H1 (cell line): Measurements from ENCODE around the gene TAS1R1. TPM values are rescaled to one million over a fixed set of nuclear protein-coding genes. Genes with fewer than 3 reads are reported as not detected.

Source experiments
- CTCF ChIA-PET: fragments of 300-600 bp; sonication (Branson Sonifier 250); formaldehyde crosslinking; loops from one replicate; lab custom pipeline; 2021; ENCODE audit not compliant: partially characterized antibody; lab: Charles Lee
- POLR2A ChIA-PET: fragments of 300-600 bp; sonication (Branson Sonifier 250); formaldehyde crosslinking; loops from one replicate; lab custom pipeline; 2021; ENCODE audit warnings: inconsistent platforms; ENCODE audit not compliant: partially characterized antibody; lab: Charles Lee
- DNase-seq, 2 experiments: peaks; one replicate each; pipeline versions ENCODE4 v3.0.0 to v3.0.0-alpha.2; 2010 to 2022; ENCODE audit warnings: low spot score in 2 of 2, low read depth in 1 of 2, mixed read lengths in 1 of 2
- FAIRE-seq: peaks from 2 replicates; lab custom pipeline; 2011; peaks lifted over from hg19 to GRCh38; lab: Jason Lieb, UNC
- H2AFZ ChIP-seq: 2 replicates; pipeline ENCODE4 v1.8.1; 2012; ENCODE audit warnings: low read length, inconsistent platforms
- H2AK5ac ChIP-seq: 2 replicates; pipeline ENCODE4 v1.6.1; 2013; ENCODE audit warnings: low read depth, low read length
- H2BK120ac ChIP-seq: replicated peaks from 2 replicates; pipeline ENCODE3; 2013; ENCODE audit warnings: low read depth, low read length, inconsistent platforms
- H2BK12ac ChIP-seq: 2 replicates; pipeline ENCODE4 v1.6.1; 2013; ENCODE audit warnings: low read depth, low read length
- H2BK15ac ChIP-seq: 2 replicates; pipeline ENCODE4 v1.6.1; 2013; ENCODE audit warnings: low read length
- H2BK20ac ChIP-seq: 2 replicates; pipeline ENCODE4 v1.6.1; 2013; ENCODE audit warnings: low read length
- H2BK5ac ChIP-seq: 2 replicates; pipeline ENCODE4 v1.6.1; 2013; ENCODE audit warnings: low read depth, low read length
- H3K14ac ChIP-seq: 2 replicates; pipeline ENCODE4 v1.6.1; 2013; ENCODE audit warnings: inconsistent platforms; ENCODE audit not compliant: insufficient read length
- H3K18ac ChIP-seq: 2 replicates; pipeline ENCODE4 v1.6.1; 2013; ENCODE audit warnings: low read length; ENCODE audit errors: extremely low read depth
- H3K23ac ChIP-seq: 2 replicates; pipeline ENCODE4 v1.6.1; 2013; ENCODE audit warnings: inconsistent platforms; ENCODE audit not compliant: insufficient read length
- H3K23me2 ChIP-seq: 2 replicates; pipeline ENCODE4 v1.6.1; 2013; ENCODE audit warnings: low read depth, low read length
- H3K27ac ChIP-seq: 2 replicates; pipeline ENCODE4 v1.6.1; 2011; ENCODE audit warnings: low read depth, low read length, inconsistent platforms
- H3K27me3 ChIP-seq, 4 experiments: replicated peaks in 1 of 4; 1 replicate in 1 of 4; 2 replicates in 3 of 4; pipeline versions ENCODE4 v1.6.1 to v1.8.1; 2011 to 2013; ENCODE audit warnings: low read length in 3 of 4, mild to moderate bottlenecking in 3 of 4, inconsistent platforms in 2 of 4, mixed read lengths in 2 of 4, moderate library complexity in 1 of 4; ENCODE audit not compliant: control insufficient read depth in 3 of 4, insufficient read depth in 3 of 4; ENCODE audit errors: extremely low read depth in 1 of 4
- H3K36me3 ChIP-seq, 4 experiments: 2 replicates each; pipeline versions ENCODE4 v1.6.1 to v1.8.1; 2011 to 2013; ENCODE audit warnings: mild to moderate bottlenecking in 4 of 4, low read length in 3 of 4, moderate library complexity in 2 of 4, control low read depth in 1 of 4, inconsistent platforms in 1 of 4; ENCODE audit not compliant: insufficient read depth in 4 of 4, control insufficient read depth in 2 of 4
- H3K4ac ChIP-seq: replicated peaks from 2 replicates; pipeline ENCODE3; 2013; ENCODE audit warnings: low read length, low read depth, mixed read lengths, inconsistent platforms; ENCODE audit not compliant: insufficient read length
- H3K4me1 ChIP-seq, 4 experiments: replicated peaks in 1 of 4; 1 replicate in 1 of 4; 2 replicates in 3 of 4; pipeline versions ENCODE4 v1.6.1 to v1.8.1; 2011 to 2013; ENCODE audit warnings: low read length in 3 of 4, inconsistent platforms in 2 of 4, mixed read lengths in 1 of 4; ENCODE audit not compliant: insufficient read depth in 4 of 4, control insufficient read depth in 3 of 4
- H3K4me2 ChIP-seq, 2 experiments: 2 replicates each; pipeline versions ENCODE4 v1.6.1 to v1.8.1; 2011 to 2013; ENCODE audit warnings: low read depth in 2 of 2, low read length in 2 of 2, control low read depth in 1 of 2, inconsistent platforms in 1 of 2, mild to moderate bottlenecking in 1 of 2; ENCODE audit not compliant: insufficient read depth in 1 of 2
- H3K4me3 ChIP-seq, 4 experiments: fragments of 200-600, 300-600 bp in 1 of 4; sonication (generic), shearing (Covaris generic), sonication (Bioruptor Twin) in 1 of 4; 2 replicates each; pipeline versions ENCODE4 v1.5.1 to v1.8.1; 2011 to 2016; ENCODE audit warnings: low read length in 4 of 4, low read depth in 3 of 4, control low read depth in 2 of 4, inconsistent platforms in 2 of 4, mild to moderate bottlenecking in 2 of 4, mixed read lengths in 1 of 4, moderate library complexity in 1 of 4; ENCODE audit not compliant: insufficient read depth in 2 of 4; ENCODE audit errors: extremely low read depth in 1 of 4
- H3K56ac ChIP-seq: replicated peaks from 2 replicates; pipeline ENCODE3; 2013; ENCODE audit warnings: low read depth, mild to moderate bottlenecking, mixed read lengths, low read length, inconsistent platforms; ENCODE audit not compliant: insufficient read length
- H3K79me1 ChIP-seq: 2 replicates; pipeline ENCODE4 v1.6.1; 2013; ENCODE audit warnings: low read depth, low read length, control low read depth
- H3K79me2 ChIP-seq, 2 experiments: 2 replicates each; pipeline versions ENCODE4 v1.6.1 to v1.8.1; 2012 to 2013; ENCODE audit warnings: low read length in 2 of 2, mild to moderate bottlenecking in 2 of 2, inconsistent platforms in 1 of 2; ENCODE audit not compliant: insufficient read depth in 2 of 2, control insufficient read depth in 1 of 2
- H3K9ac ChIP-seq, 4 experiments: replicated peaks in 1 of 4; 1 replicate in 1 of 4; 2 replicates in 3 of 4; pipeline versions ENCODE4 v1.6.1 to v1.8.1; 2011 to 2013; ENCODE audit warnings: low read depth in 3 of 4, low read length in 3 of 4, control low read depth in 2 of 4, mild to moderate bottlenecking in 2 of 4, moderate library complexity in 2 of 4, inconsistent platforms in 1 of 4; ENCODE audit errors: extremely low read depth in 1 of 4
- H3K9me3 ChIP-seq, 2 experiments: 2 replicates each; pipeline versions ENCODE4 v1.6.1 to v1.8.1; 2012 to 2013; ENCODE audit warnings: mild to moderate bottlenecking in 2 of 2, moderate library complexity in 2 of 2, control low read depth in 1 of 2, inconsistent platforms in 1 of 2, low read depth in 1 of 2, low read length in 1 of 2, mixed read lengths in 1 of 2; ENCODE audit not compliant: insufficient read depth in 2 of 2
- H4K20me1 ChIP-seq, 2 experiments: replicated peaks in 1 of 2; 2 replicates each; pipeline versions ENCODE3 to v1.8.1; 2011 to 2013; ENCODE audit warnings: inconsistent platforms in 2 of 2, low read length in 2 of 2, mild to moderate bottlenecking in 1 of 2; ENCODE audit not compliant: insufficient read depth in 2 of 2, control insufficient read depth in 1 of 2
- H4K5ac ChIP-seq: 2 replicates; pipeline ENCODE4 v1.6.1; 2013; ENCODE audit warnings: low read length, low read depth, mixed read lengths, inconsistent platforms; ENCODE audit not compliant: insufficient read length
- H4K8ac ChIP-seq: 2 replicates; pipeline ENCODE4 v1.8.0; 2013; ENCODE audit warnings: mild to moderate bottlenecking, moderate library complexity, low read length, inconsistent platforms; ENCODE audit not compliant: insufficient read depth; ENCODE audit errors: extremely low read depth
- H4K91ac ChIP-seq: replicated peaks from 2 replicates; pipeline ENCODE3; 2013; ENCODE audit warnings: low read length, mixed read lengths, inconsistent platforms; ENCODE audit not compliant: insufficient read length
- ASH2L ChIP-seq: fragments of 200-600, 300-600 bp; sonication (generic); IDR thresholded peaks from one replicate; pipeline ENCODE4 v1.7.1; 2017; ENCODE audit warnings: low read length
- GABPA ChIP-seq: IDR thresholded peaks from 2 replicates; pipeline ENCODE4 v1.6.1; 2011; ENCODE audit warnings: mild to moderate bottlenecking, low read length, moderate library complexity, borderline replicate concordance; ENCODE audit not compliant: insufficient read depth
- JUND ChIP-seq: IDR thresholded peaks from 2 replicates; pipeline ENCODE4 v1.6.1; 2011; ENCODE audit warnings: mild to moderate bottlenecking, improper control_type of control experiment, low read length
- KDM1A ChIP-seq: fragments of 200-600, 300-600 bp; sonication (generic); IDR thresholded peaks from 2 replicates; pipeline ENCODE4 v1.7.1; 2016; ENCODE audit warnings: mild to moderate bottlenecking, low read length, borderline replicate concordance
- POU5F1 ChIP-seq: IDR thresholded peaks from 2 replicates; pipeline ENCODE4 v1.6.1; 2011; ENCODE audit warnings: low read depth, mild to moderate bottlenecking, low read length, moderate library complexity
- SAP30 ChIP-seq: fragments of 300-600 bp; sonication (generic); IDR thresholded peaks from 2 replicates; pipeline ENCODE4 v1.7.1; 2012; ENCODE audit warnings: low read length, moderate library complexity, mild to moderate bottlenecking, inconsistent platforms; ENCODE audit not compliant: insufficient read depth, insufficient replicate concordance
- WGBS, 2 experiments: shearing (Covaris generic) in 1 of 2; methylation state at CpG; one replicate each; pipeline versions ENCODE4 v1.1.6 to v1.1.7; 2013 to 2015; ENCODE audit warnings: low lambda C conversion rate in 2 of 2, mixed read lengths in 2 of 2, inconsistent platforms in 1 of 2, low coverage in 1 of 2, missing lambda C conversion rate in 1 of 2; ENCODE audit not compliant: insufficient replicate concordance in 2 of 2, insufficient coverage in 1 of 2, insufficient read length in 1 of 2; ENCODE audit errors: extremely low coverage in 1 of 2, missing lambda C conversion rate in 1 of 2; 5-methylcytosine and 5-hydroxymethylcytosine counted together
- polyA plus RNA-seq, 7 experiments: library from polyadenylated mRNA; depleted of rRNA in 3 of 7; stranded (reverse) in 5 of 7; unstranded in 2 of 7; fragments of >200 nt in 5 of 7; fragments of 200-250 nt in 2 of 7; gene quantifications; 1 replicate in 5 of 7; 2 replicates in 1 of 7; 4 replicates in 1 of 7; pipeline versions ENCODE4 v1.2.1 to v1.2.3, GENCODE V29; 2011 to 2013; ENCODE audit warnings: missing spikeins in 2 of 7, mixed read lengths in 2 of 7
- total RNA-seq: library from RNA; stranded (reverse); fragmentation: NEBNext Ultra II Directional; extraction: Animal tissue kit (Norgen Biotek cat#: 25700); gene quantifications from 2 replicates; pipeline ENCODE4 v1.2.1, GENCODE V29; 2021

TAS1R1 gene
- total and polyA plus RNA-seq, 2 of the 8 experiments (the other 6 are each of a cell fraction or from before 2014, with no cell fraction given): 0.26 TPM; not detected in 1

DNA sequence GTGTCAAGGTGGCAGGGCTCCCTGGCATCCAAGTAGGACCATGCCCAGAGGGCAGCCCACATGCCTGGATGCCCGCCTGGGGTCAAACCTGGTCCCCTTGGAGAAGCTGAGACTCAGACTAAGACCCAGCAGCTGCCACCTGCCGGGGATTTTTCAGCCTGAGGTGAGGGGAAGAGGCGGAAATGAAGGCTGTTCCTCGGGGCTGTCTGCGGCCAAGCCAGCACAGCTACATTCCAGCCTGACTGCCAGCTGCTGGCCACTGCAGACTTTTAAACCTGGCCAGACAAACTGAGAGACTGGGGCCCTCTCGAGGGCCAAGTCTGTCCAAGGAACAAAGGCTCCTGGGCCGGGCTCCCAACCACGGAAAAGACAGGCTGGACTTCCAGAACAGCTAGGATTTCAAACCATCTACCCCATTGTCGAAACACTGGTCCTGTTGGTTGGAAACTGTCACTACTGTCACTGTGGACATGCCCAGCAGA, 41.7 kb upstream of the TAS1R1 start:
- DNase-seq: no peak
- H4K91ac ChIP-seq: no peak overlapping the region
- no peak overlapping the region for H3K27ac ChIP-seq
- TF ChIP-seq JUND (no peak), SAP30 (no peak), GABPA (no peak), KDM1A (no peak), ASH2L (no peak), POU5F1 (no peak)
- no peaks in the 10 kb centered on the region for H3K23me2 ChIP-seq
- H3K18ac ChIP-seq: no peak overlapping the region
- H3K4me1 ChIP-seq: no peaks in the 10 kb centered on the region; a peak in 3 of 7 replicates
- H3K36me3 ChIP-seq: no peaks in the 10 kb centered on the region
- no peaks in the 10 kb centered on the region for H3K79me1 ChIP-seq
- no peak overlapping the region for H2BK5ac ChIP-seq
- H3K27me3 ChIP-seq: no peaks in the 10 kb centered on the region
- no peak overlapping the region for H2AFZ ChIP-seq
- H3K14ac ChIP-seq: no peak overlapping the region
- H3K4me3 ChIP-seq: no peak overlapping the region
- no peak overlapping the region for H3K9ac ChIP-seq
- H2BK120ac ChIP-seq: no peak overlapping the region
- no peak overlapping the region for H2AK5ac ChIP-seq
- H3K79me2 ChIP-seq: no peaks in the 10 kb centered on the region
- H2BK12ac ChIP-seq: no peak overlapping the region
- no peaks in the 10 kb centered on the region for H3K9me3 ChIP-seq
- H4K8ac ChIP-seq: no peak overlapping the region
- H3K4me2 ChIP-seq: no peak overlapping the region
- FAIRE-seq: no peak
- 87% methylated on average over 9 of the region's 9 CpGs; no CpG with 5 or more reads in 1 of the 2 experiments for WGBS, 2 experiments
- no peak overlapping the region for H3K56ac ChIP-seq
- no peak overlapping the region for H3K4ac ChIP-seq
- H3K23ac ChIP-seq: no peak overlapping the region
- H2BK15ac ChIP-seq: 0 out of 2 replicates have a peak overlapping the region, but pooled peaks have one; percentile 81
- no peaks in the 10 kb centered on the region for H4K20me1 ChIP-seq
- ChIA-PET CTCF (interaction anchor here (0.6 to 4.2 kb wide), 9 partner anchors 8 to 75 kb away, joined by 3 to 19 read pairs (median 4); no protein-coding TSS in a partner anchor), POLR2A (interaction anchor here (1.0 to 2.3 kb wide), 3 partner anchors 10 to 21 kb away, joined by 4 to 7 read pairs (median 6); no protein-coding TSS in a partner anchor)
- no peak overlapping the region for H4K5ac ChIP-seq
- H2BK20ac ChIP-seq: no peak overlapping the region
